Tongue (tissue), 2 donors: ENCODE results near the gene ZPBP2. TPM values are rescaled to one million over a fixed set of nuclear protein-coding genes. Genes with fewer than 3 reads are reported as not detected.
"Not testable (repeated sequence)": the region's sequence is repeated elsewhere in the genome, so short reads cannot be mapped to it uniquely, and the experiment has no call there.

Experiments used
- DNase-seq: peaks from one replicate; pipeline ENCODE4 v3.0.0-alpha.2; 2015
- total RNA-seq: library from RNA; depleted of rRNA; stranded (reverse); fragments of >200 nt; gene quantifications from one replicate; pipeline ENCODE4 v1.2.3, GENCODE V29; 2014

The ZPBP2 gene
- total RNA-seq, 1 donor from 2014 or later, result not detected

- not testable (repeated sequence) for DNase-seq
Observed at GRCh38 chr17:39855911-39856649, 11.9 kb upstream of the ZPBP2 start.

DNA sequence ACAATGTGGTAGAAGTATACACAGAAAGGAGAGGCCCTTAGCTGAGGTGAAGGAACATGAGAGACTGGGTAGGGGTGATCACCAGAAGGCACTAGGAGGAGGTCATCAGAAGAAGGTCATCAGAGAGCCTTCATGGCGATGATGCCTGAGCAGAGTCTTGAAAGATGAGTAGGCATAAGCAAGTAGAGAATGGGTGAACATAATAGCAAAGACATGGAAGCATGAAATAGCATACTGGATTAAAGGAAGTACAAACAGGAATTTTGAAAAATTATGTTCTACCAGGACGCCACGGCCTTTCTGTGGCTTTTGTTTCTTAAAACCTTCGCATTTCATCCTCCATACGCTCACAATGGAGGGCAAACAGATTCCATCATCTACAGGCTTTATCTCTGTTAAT, 6.8 kb upstream of the ZPBP2 start:
- DNase-seq, result no peak

- DNase-seq, result no peak
Observed at GRCh38 chr17:39863244-39863917, 4.6 kb upstream of the ZPBP2 start.

DNA sequence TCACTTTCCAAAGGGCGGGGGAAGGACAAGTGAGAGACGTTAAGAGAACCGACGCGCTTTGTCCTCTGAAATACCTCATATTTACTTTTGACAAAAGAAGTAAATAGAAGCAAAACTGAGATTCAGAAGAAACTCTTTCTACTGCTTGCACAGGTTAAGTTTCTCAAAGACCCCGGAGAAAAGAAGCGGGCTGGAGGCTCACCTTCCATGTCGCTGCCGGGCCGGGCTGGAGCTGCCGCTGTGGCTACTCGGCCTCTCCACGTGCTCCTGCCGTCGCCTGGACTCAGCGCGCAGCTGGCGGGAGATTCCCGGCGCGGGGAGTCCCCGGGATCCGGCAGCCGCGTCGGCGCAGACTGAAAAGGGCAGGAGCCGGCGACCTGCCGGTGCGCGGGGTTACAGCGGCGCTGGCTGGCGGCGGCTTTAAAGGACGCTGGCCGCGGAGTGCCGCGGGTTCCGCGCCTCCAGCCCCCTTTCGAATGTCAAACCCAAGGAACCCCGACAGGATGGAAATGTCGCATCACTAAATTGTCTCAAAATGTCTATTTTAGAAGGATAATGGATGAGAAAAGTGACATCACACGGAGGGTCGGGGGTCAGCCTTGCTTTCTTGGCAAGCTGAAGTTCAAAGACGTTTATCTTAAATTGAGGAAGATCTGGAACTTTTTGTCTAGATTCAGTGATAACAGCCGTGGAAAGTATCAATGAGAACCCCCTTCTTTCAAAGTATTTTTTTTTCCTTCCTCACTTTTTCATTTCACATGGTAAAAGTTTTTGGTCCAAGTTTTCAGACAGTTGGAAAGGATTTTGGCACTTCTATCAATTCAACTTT, 3.9 kb upstream of the ZPBP2 start, which contains the start of gene IKZF3:
Gene IKZF3 (minus strand): TSS at position 395 of the 829 bp plus-strand sequence. CDS start 186 bp downstream, at position 209.
- DNase-seq, result peak; percentile 61

DNA sequence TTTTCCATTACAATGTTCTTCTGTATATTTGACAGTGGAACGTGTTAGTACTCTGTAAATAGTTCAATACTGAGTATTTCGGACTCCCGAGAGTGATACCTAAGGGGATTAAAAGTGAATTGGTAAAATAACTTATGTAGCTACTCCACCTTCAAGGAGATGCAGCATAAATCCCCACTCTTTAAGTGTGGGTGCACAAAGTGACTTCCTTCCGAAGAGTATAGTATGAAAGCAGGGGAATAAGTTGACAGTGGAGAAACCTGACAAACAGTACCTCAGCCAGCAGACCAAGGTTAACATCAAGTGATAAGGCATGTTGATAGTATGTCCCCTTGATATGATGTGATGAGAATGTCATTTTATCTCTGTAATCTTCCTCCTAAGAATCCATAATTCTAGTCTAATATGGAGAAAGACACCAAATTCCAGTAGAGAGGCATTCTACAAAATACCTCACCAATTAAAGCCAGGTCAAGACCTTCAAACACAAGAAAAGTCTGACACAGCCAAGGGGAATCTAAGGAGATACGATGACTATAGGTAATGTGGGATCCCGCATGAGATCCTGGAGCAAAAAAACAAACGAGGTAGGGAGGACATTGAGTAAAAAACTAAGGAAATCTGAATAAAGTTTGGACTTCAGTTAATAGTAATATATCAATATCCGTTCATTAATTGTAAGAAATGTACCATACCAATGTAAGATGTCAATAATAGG, 1.8 kb upstream of the ZPBP2 start:
- DNase-seq, result no peak

DNA sequence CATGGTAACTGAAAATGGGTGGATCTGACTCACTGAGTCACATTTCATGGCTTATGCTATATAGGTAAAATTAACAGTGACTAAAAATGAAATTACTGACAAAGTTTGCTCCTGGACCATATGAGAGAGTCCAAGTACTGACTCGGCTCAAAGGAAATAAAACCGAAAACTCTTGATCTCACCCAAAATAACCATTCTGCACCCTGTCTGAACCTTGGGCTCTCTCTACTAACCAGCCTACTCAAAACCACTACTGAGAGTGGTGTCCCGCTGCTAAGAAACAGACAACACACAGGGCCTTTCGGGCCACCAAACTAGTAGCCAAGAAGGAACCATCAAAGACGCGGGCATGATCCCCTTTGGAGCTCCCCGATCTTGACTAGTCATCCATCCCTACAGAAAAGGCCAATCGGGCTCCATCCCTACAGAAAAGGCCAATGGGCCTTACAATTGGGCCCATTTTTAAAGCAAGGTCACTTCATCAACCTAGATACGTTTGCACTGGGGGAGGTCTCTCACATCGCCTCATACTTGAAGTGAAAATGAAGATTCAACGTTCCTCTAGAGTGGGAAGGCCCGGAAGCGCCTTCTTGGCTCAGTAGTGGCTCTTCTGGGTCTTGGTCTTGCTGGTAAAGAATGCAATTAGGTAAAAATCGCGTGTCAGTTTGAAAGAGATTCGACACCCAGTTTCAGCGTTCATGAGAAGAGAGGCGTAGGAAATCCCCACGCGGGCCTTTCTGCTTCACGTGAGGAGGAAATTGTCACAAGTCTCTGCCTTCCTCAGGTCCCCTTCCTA, 720 bp upstream of the ZPBP2 start:
- DNase-seq, result no peak

DNA sequence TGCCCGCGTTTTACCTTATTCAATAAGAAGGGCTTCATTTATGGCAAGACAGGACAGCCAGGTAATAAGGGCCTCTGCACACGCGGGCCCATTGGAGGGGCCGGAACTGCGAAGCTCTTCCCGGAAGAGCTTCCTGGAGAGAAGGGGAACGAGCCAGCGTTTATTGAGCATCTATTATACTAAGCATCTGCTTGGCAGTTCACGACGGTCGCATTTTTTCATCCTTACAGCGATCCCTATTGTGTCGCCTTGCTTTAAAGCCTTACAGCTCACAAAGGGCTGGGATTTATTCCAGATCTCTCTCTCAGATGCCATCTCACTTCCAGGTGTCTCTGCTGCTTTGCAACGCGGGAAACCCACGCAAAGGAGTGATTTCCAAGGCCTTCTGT, 546 bp downstream of the ZPBP2 start:
- DNase-seq, result no peak

- no peak for DNase-seq
Observed at GRCh38 chr17:39870776-39871175, 2.8 kb downstream of the ZPBP2 start.

DNA sequence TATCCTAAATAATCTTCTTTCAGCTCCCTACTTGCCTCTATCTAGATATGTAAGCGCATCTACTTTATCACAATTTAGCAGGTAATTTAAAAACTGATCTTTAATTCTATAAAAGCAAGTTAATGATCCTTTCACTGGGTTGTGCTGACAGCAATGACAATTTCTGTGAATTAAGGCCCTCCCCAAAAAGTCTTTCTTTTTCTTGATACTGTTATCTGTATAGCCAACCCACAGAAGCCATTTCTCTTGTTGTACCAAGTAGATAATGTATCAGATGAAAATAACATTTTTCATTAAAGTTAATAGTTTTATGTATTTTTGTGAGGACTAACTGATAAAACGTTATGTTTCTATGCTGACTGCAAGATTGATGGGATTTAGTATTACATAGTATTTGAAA, 3.8 kb downstream of the ZPBP2 start:
- DNase-seq, result no peak

- no peak for DNase-seq
Observed at GRCh38 chr17:39872751-39873150, 4.7 kb downstream of the ZPBP2 start.

- DNase-seq, result not testable (repeated sequence)
Observed at GRCh38 chr17:39886102-39886501, 18.1 kb downstream of the ZPBP2 start.

DNA sequence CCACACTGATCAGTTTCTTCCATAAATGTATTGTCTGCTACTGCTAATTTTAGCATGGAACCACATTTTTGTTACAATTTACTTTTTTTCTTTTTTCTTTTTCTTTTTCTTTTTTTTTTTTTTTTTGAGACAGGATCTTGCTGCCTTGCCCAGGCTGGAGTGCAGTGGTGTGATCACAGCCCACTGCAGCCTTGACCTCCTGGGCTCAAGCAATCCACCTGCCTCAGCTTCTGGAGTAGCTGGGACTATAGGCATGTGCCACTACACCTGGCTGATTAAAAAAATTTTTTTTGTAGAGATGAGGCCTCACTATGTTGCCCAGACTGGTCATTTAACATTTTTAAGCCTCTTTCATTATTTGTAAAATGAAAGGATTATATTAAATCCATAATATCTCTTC, 19.1 kb downstream of the ZPBP2 start:
- DNase-seq, result no peak

GRCh38 chr17:39889200-39889599, 21.2 kb downstream of the ZPBP2 start:
- DNase-seq, result no peak

- no peak for DNase-seq
Observed at GRCh38 chr17:39894681-39895376, 26.8 kb downstream of the ZPBP2 start.

DNA sequence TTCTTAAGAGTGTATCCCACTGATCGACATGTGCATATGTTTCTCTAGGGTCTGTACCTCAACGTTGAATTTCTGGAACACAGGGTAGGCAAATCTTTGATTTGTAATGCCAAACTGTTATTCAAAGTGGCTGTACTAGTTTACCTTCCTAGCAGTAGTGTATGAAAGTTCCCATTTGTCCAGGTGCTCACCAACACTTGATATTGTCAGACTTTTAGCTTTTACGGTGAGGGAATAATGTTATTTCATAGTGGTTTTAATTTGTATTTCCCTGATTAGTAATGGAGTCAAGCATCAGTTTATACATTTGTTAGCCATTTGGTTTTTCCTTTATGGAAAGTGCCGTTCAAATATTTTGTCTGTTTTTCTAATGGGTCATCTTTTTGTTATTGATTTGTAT, 30.1 kb downstream of the ZPBP2 start:
- no peak for DNase-seq

DNA sequence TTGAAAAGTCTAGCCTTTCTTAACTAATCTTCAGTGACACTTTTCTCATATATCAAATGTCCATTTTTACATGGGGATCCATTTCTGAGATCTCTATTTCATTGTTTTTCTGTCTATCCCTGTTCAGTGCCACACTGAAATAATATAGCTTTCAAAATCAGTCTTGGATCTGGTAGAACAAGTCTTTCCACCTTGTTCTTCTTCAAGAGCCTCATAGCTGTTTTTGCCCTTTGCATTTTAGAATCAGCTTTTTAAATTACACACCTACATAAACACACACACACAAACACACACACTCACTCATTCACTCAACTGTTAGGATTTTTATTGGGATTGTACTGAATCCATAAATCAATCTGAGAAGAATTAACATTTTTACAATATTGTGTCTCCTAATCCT, 31.2 kb downstream of the ZPBP2 start:
- DNase-seq, result peak; percentile 10

GRCh38 chr17:39902027-39902426, 34.0 kb downstream of the ZPBP2 start:
- DNase-seq, result not testable (repeated sequence)

- DNase-seq, result no peak
Observed at GRCh38 chr17:39903158-39903884, 35.3 kb downstream of the ZPBP2 start.

GRCh38 chr17:39904990-39905288, 36.9 kb downstream of the ZPBP2 start:
- DNase-seq, result peak; percentile 21

DNA sequence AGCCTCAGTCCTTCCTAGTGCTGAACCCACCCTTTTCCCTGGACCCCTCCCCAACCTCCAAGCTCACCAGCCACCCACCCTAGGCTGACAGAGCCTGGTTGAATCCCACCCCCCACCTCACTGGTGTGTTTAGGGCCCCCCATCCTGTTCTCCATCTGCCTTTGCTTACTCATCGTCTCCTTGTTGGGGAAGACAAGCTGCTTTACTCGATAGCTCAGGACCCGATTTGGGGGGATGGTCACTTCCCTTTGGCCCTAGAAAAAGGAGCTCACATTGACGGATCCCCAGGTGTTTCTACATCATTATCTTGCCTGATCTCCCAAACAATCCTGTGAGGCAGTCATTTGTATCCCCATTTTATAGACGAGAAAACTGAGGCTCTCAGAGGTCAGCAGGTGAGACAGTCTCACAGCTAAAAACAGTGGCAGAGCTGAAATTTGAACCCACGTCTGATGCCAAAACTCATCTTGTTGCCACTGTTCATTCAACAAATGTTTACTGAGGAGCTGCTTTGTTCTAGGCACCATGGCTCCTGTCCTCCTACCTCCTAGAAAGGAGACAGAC, 40.9 kb downstream of the ZPBP2 start:
- no peak for DNase-seq
